ENCODE measurements around the gene FCHSD1. TPM values are rescaled to one million over a fixed set of nuclear protein-coding genes. Genes with fewer than 3 reads are reported as not detected.
"Not testable (repeated sequence)": the region's sequence is repeated elsewhere in the genome, so short reads cannot be mapped to it uniquely, and the experiment has no call there.

The FCHSD1 gene
- total and polyA plus RNA-seq, 7 donors, result 1.3 to 2.4 (median 1.4) TPM

GRCh38 chr5:141615991-141616720 lies 35.1 kb downstream of the FCHSD1 start:
- intact Hi-C loops (cut with DNase I), result no loop called here
- H3K27me3 ChIP-seq (ENCODE audit: insufficient read depth in 3 of 3, low read length in 2 of 3), result no peaks in the 10 kb centered on the region
- no peak for ATAC-seq
- peak overlapping the region; percentile 100 for H3K27ac ChIP-seq
- no peak for TF ChIP-seq CTCF (IDR thresholded peaks at IDR 0.05)
- DNase-seq, result no peak
- H3K4me3 ChIP-seq, result peak overlapping the region; percentile 99
- H3K9me3 ChIP-seq, result no peaks in the 10 kb centered on the region
- peaks cover 58% of the 10 kb centered on the region for H3K4me1 ChIP-seq
- H3K36me3 ChIP-seq (ENCODE audit: insufficient read depth in 1 of 2, low read depth in 1 of 2), result peaks cover 2 to 32% of the 10 kb centered on the region in 2 donors
- 63 to 77% (median 64%) methylated on average over 9 of the region's 9 CpGs for WGBS, 3 donors

- peak overlapping the region; percentile 100 for H3K27ac ChIP-seq
- H3K4me1 ChIP-seq, result peaks cover 80% of the 10 kb centered on the region
- no peak for DNase-seq
- H3K9me3 ChIP-seq, result no peaks in the 10 kb centered on the region
- no peaks in the 10 kb centered on the region for H3K27me3 ChIP-seq (ENCODE audit: insufficient read depth in 3 of 3, low read length in 2 of 3)
- no peak for ATAC-seq
- TF ChIP-seq CTCF (IDR thresholded peaks at IDR 0.05), result no peak
- peak overlapping the region; percentile 34 for H3K4me3 ChIP-seq
- intact Hi-C loops (cut with DNase I), result no loop called here
- H3K36me3 ChIP-seq (ENCODE audit: insufficient read depth in 1 of 2, low read depth in 1 of 2), result peaks cover 0 to 17% of the 10 kb centered on the region in 2 donors
Measured at GRCh38 chr5:141613344-141613743, 37.9 kb downstream of the FCHSD1 start.

- peaks cover 80% of the 10 kb centered on the region for H3K4me1 ChIP-seq
Measured at GRCh38 chr5:141611289-141611688, 39.9 kb downstream of the FCHSD1 start.

DNA sequence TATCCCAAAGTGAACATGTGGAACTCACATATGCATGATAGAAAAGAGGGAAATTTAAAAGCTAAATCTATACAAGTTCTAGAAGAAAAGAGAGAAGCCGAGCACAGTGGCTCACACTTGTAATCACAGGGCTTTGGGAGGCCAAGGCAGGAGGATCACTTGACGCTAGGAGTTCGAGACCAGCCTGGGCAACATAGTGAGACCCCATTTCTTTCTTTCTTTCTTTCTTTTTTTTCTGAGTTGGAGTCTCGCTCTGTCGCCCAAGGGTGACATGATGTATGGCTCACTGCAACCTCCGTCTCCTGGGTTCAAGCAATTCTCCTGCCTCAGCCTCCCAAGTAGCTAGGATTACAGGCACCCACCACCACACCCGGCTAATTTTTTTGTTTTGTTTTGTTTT lies 41.3 kb downstream of the FCHSD1 start:
- 97 to 98% (median 98%) methylated on average over 7 of the region's 7 CpGs for WGBS, 3 donors
- intact Hi-C loops (cut with DNase I), result not testable (repeated sequence)

More at GRCh38 chr5:141611289-141611688, 39.9 kb downstream of the FCHSD1 start:
- peaks cover 0 to 17% of the 10 kb centered on the region in 2 donors for H3K36me3 ChIP-seq (ENCODE audit: insufficient read depth in 1 of 2, low read depth in 1 of 2)
- H3K9me3 ChIP-seq, result no peaks in the 10 kb centered on the region
- WGBS, 3 donors, result 85 to 88% (median 87%) methylated on average over 3 of the region's 3 CpGs
- intact Hi-C loops (cut with DNase I), result no loop called here
- DNase-seq (no peak), ATAC-seq (peak in 3 of 4 donors; percentile 37 to 48 (median 47))
- no peak overlapping the region for H3K27ac ChIP-seq
- H3K4me3 ChIP-seq, result peak overlapping the region; percentile 2
- H3K27me3 ChIP-seq (ENCODE audit: insufficient read depth in 3 of 3, low read length in 2 of 3), result no peaks in the 10 kb centered on the region
- TF ChIP-seq CTCF (IDR thresholded peaks at IDR 0.05), result no peak

DNA sequence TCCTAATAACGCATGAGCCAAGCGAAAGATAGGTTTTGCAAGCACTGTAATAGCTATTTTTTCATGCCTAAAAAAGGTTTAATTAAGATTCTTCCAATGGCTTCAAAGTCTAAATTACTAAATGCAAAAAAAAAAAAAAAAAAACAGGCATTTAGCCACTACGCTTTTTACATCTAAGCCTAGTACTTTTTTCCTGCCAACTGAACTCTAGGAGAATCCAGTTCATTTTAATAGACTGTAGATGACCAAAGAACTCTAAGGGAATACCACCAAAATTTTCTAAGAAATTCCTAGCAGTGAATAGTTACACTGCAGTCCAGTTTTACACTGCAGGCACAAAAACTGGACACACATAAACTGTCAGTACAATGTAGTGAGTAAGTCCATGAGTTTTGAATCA lies 42.2 kb downstream of the FCHSD1 start:
- 94 to 96% (median 94%) methylated on average over 3 of the region's 3 CpGs for WGBS, 3 donors
- H3K27ac ChIP-seq, result no peak overlapping the region
- DNase-seq (no peak), ATAC-seq (no peak)
- H3K4me1 ChIP-seq, result peaks cover 80% of the 10 kb centered on the region
- no peak overlapping the region for H3K4me3 ChIP-seq
- no peak for TF ChIP-seq CTCF (IDR thresholded peaks at IDR 0.05)
- no peaks in the 10 kb centered on the region for H3K9me3 ChIP-seq
- no peaks in the 10 kb centered on the region for H3K27me3 ChIP-seq (ENCODE audit: insufficient read depth in 3 of 3, low read length in 2 of 3)
- H3K36me3 ChIP-seq (ENCODE audit: insufficient read depth in 1 of 2, low read depth in 1 of 2), result peaks cover 0 to 9% of the 10 kb centered on the region in 2 donors
- intact Hi-C loops (cut with DNase I), result no loop called here

More for the DNA sequence above, 41.3 kb downstream of the FCHSD1 start:
- not testable (repeated sequence) for H3K4me3 ChIP-seq; H3K36me3 ChIP-seq (ENCODE audit: insufficient read depth in 1 of 2, low read depth in 1 of 2); H3K27me3 ChIP-seq (ENCODE audit: insufficient read depth in 3 of 3, low read length in 2 of 3); H3K27ac ChIP-seq; H3K9me3 ChIP-seq; ATAC-seq; DNase-seq
- H3K4me1 ChIP-seq, result peaks cover 79% of the 10 kb centered on the region
